GM12873 (cell line): ENCODE data around the gene SURF2.

Source experiments
- TF ChIP-seq, protein P1 (sequence below): IDR thresholded peaks from 2 replicates; pipeline ENCODE4 v1.5.1; 2012; ENCODE audit warnings: low read depth, mild to moderate bottlenecking, moderate library complexity, low read length, control low read depth; ENCODE audit not compliant: insufficient read depth; ENCODE audit errors: missing control alignments

SURF2 gene

DNA sequence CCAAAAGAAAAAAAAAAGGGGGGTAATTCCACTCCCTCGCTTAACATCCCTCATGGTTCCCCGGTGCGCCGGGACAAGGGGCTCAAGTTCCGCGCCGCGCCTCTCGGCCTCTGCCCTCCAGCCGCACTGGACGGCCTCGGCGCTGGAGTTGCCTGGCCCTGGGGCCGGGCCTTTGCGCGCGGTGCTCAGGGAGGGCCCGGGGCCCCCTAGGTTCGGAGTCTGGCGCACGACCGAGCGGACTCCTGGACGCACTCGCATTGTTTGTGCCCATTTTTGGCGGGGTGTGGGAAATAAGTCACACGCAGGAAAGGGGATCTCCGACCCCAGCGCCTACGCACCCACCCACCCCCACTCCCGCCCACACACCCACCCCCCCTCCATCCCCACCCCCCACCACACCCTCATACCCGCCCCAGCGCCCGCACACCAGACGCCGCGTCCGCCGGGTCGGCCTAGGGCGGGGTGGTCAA lies 8.8 kb upstream of the SURF2 start:
- TF ChIP-seq, protein P1, sequence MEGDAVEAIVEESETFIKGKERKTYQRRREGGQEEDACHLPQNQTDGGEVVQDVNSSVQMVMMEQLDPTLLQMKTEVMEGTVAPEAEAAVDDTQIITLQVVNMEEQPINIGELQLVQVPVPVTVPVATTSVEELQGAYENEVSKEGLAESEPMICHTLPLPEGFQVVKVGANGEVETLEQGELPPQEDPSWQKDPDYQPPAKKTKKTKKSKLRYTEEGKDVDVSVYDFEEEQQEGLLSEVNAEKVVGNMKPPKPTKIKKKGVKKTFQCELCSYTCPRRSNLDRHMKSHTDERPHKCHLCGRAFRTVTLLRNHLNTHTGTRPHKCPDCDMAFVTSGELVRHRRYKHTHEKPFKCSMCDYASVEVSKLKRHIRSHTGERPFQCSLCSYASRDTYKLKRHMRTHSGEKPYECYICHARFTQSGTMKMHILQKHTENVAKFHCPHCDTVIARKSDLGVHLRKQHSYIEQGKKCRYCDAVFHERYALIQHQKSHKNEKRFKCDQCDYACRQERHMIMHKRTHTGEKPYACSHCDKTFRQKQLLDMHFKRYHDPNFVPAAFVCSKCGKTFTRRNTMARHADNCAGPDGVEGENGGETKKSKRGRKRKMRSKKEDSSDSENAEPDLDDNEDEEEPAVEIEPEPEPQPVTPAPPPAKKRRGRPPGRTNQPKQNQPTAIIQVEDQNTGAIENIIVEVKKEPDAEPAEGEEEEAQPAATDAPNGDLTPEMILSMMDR, result no peak

- TF ChIP-seq, protein P1, result no peak
Observed at GRCh38 chr9:133347985-133348717, 8.2 kb upstream of the SURF2 start, which contains the start of the genes MED22 and RPL7A. TSS of gene MED22 (minus strand) at chr9:133348131. CDS start at chr9:133346662, 1,469 bp downstream. TSS of gene RPL7A (plus strand) at chr9:133348218. CDS start at chr9:133348244, 26 bp downstream.

DNA sequence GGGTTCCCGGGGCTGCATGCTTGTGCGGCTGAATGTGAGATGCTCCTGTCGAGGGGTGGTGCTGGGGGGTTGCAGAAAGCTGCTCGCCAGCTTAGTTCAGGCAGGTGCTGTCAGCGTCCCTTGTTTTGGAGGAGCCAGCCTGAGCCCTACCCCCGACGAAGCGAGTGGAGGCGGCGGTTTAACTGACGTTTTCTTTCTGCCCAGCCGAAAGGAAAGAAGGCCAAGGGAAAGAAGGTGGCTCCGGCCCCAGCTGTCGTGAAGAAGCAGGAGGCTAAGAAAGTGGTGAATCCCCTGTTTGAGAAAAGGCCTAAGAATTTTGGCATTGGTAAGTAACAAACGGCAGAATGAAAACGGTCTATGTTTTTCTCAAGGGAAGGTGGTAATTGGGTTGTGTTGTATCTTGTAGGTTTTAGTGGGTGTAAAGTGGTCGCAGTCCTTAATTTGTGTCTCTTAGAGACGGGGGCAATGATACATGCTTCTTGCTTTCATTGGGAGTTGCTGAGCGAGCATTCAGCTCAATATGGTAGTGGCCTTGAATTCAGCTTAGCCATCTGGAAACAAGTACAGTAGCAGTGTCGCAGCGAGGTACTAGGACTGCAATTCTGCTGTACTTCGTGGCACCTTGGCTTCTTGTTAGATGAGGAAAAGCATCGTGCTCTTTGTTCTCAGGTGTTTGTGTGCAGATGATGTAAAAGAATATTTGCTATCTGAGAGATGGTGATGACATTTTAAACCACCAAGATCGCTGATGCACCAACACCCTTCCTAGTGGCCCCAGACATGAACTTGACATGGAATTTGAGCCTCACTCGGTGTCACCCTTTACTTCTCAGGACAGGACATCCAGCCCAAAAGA lies 7.4 kb upstream of the SURF2 start:
- TF ChIP-seq, protein P1, result no peak

- TF ChIP-seq, protein P1, result no peak
Observed at GRCh38 chr9:133349965-133350616, 6.3 kb upstream of the SURF2 start.

- TF ChIP-seq, protein P1, result no peak
Observed at GRCh38 chr9:133351526-133351907, 4.8 kb upstream of the SURF2 start.

GRCh38 chr9:133351908-133352634 lies 4.3 kb upstream of the SURF2 start:
- TF ChIP-seq, protein P1, result peak; percentile 81
